SU-DHL-6 (cell line): Measurements from ENCODE around the gene RAPGEF4.

Experiments
- H2AFZ ChIP-seq: fragments of 200-600 bp; sonication (generic); 2 replicates; pipeline ENCODE4 v1.6.1; 2014; ENCODE audit warnings: low read depth, mild to moderate bottlenecking, moderate library complexity, mixed read lengths, antibody characterized with exemption, low read length; ENCODE audit not compliant: severe bottlenecking
- H3F3A ChIP-seq: fragments of 200-600 bp; shearing (Covaris generic); 2 replicates; pipeline ENCODE4 v1.6.0; 2016; ENCODE audit warnings: antibody characterized with exemption, mild to moderate bottlenecking; ENCODE audit not compliant: insufficient read depth
- H3K27ac ChIP-seq: fragments of 200-600 bp; sonication (generic); 2 replicates; pipeline ENCODE4 v1.5.1; 2016; ENCODE audit warnings: low read depth, mild to moderate bottlenecking, low read length, moderate library complexity, mixed read lengths
- H3K27me3 ChIP-seq: fragments of 200-600 bp; sonication (generic), shearing (Covaris generic); 2 replicates; pipeline ENCODE4 v1.6.0; 2014; ENCODE audit warnings: mild to moderate bottlenecking, low read length
- H3K36me3 ChIP-seq: fragments of 200-600 bp; sonication (generic); 2 replicates; pipeline ENCODE4 v1.6.1; 2014; ENCODE audit warnings: mild to moderate bottlenecking, low read length, mixed read lengths
- H3K4me2 ChIP-seq: fragments of 300-600, 200-600 bp; shearing (Covaris generic), sonication (generic); 2 replicates; pipeline ENCODE4 v1.6.0; 2014; ENCODE audit warnings: low read length, low read depth, mild to moderate bottlenecking; ENCODE audit not compliant: poor library complexity, severe bottlenecking
- H3K4me3 ChIP-seq: fragments of 200-600 bp; sonication (generic); 2 replicates; pipeline ENCODE4 v1.5.1; 2014; ENCODE audit warnings: antibody characterized with exemption, low read length, mild to moderate bottlenecking, mixed read lengths; ENCODE audit not compliant: insufficient read depth, poor library complexity, severe bottlenecking
- H3K79me2 ChIP-seq: fragments of 200-600 bp; sonication (generic); 2 replicates; pipeline ENCODE4 v1.6.1; 2014; ENCODE audit warnings: mild to moderate bottlenecking, low read length, moderate library complexity; ENCODE audit not compliant: insufficient read depth
- H3K9ac ChIP-seq: fragments of 200-600 bp; sonication (generic); 2 replicates; pipeline ENCODE4 v1.7.0; 2014; ENCODE audit warnings: mild to moderate bottlenecking, low read length
- H3K9me2 ChIP-seq: fragments of 200-600 bp; sonication (generic); replicated peaks from 2 replicates; pipeline ENCODE4 v1.6.1; 2014; ENCODE audit warnings: low read length; ENCODE audit not compliant: insufficient read depth
- H3K9me3 ChIP-seq: fragments of 200-600 bp; sonication (generic); 2 replicates; pipeline ENCODE4 v1.6.1; 2014; ENCODE audit warnings: low read length, mixed read lengths; ENCODE audit not compliant: insufficient read depth
- H4K20me1 ChIP-seq: fragments of 200-600 bp; sonication (generic); 2 replicates; pipeline ENCODE4 v1.6.1; 2014; ENCODE audit warnings: low read depth, mild to moderate bottlenecking, antibody characterized with exemption, low read length, moderate library complexity, mixed read lengths
- EZH2phosphoT487 ChIP-seq: fragments of 200-600 bp; sonication (generic), shearing (Covaris generic); conservative IDR thresholded peaks from 2 replicates; pipeline ENCODE4 v1.6.1; 2018; ENCODE audit warnings: mild to moderate bottlenecking, antibody characterized with exemption, low read length, moderate library complexity, mixed read lengths
- TF ChIP-seq, protein P1 (sequence below): fragments of 200-600 bp; sonication (generic); IDR thresholded peaks from one replicate; pipeline ENCODE4 v1.5.1; 2017; ENCODE audit warnings: antibody characterized with exemption, mild to moderate bottlenecking, low read length, moderate library complexity; ENCODE audit not compliant: insufficient read depth, poor library complexity, severe bottlenecking

Gene RAPGEF4

DNA sequence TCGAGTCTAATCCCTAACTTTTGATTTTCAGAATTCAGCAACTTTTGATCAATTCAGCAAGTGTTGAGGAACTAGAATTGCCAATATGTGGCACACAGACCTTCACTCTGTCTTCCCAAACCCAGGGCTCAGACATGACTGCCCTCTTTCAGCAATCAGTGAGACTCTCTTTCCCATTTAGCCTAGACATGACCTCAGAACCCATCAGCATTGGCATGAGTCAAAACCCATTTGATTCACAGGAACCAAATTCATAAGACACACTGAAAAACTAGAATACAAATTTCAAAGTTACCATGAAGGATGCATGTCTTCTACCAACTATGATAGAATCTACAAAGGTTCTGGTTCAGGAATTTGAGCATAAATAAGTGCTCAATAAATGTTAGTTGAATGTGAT, 226.4 kb downstream of the RAPGEF4 start:
- no peak overlapping the region for H3K4me2 ChIP-seq
- H3K36me3 ChIP-seq = no peaks in the 10 kb centered on the region
- no peak overlapping the region for H2AFZ ChIP-seq
- no peak overlapping the region for H3K9ac ChIP-seq
- no peaks in the 10 kb centered on the region for H3K27me3 ChIP-seq
- no peak for TF ChIP-seq EZH2phosphoT487
- TF ChIP-seq, protein P1, sequence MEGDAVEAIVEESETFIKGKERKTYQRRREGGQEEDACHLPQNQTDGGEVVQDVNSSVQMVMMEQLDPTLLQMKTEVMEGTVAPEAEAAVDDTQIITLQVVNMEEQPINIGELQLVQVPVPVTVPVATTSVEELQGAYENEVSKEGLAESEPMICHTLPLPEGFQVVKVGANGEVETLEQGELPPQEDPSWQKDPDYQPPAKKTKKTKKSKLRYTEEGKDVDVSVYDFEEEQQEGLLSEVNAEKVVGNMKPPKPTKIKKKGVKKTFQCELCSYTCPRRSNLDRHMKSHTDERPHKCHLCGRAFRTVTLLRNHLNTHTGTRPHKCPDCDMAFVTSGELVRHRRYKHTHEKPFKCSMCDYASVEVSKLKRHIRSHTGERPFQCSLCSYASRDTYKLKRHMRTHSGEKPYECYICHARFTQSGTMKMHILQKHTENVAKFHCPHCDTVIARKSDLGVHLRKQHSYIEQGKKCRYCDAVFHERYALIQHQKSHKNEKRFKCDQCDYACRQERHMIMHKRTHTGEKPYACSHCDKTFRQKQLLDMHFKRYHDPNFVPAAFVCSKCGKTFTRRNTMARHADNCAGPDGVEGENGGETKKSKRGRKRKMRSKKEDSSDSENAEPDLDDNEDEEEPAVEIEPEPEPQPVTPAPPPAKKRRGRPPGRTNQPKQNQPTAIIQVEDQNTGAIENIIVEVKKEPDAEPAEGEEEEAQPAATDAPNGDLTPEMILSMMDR = no peak
- H3K79me2 ChIP-seq = no peaks in the 10 kb centered on the region
- no peaks in the 10 kb centered on the region for H3K9me2 ChIP-seq
- no peaks in the 10 kb centered on the region for H4K20me1 ChIP-seq
- H3K4me3 ChIP-seq = no peak overlapping the region
- H3K27ac ChIP-seq = no peak overlapping the region
- H3K9me3 ChIP-seq = no peaks in the 10 kb centered on the region
- H3F3A ChIP-seq = no peaks in the 10 kb centered on the region

DNA sequence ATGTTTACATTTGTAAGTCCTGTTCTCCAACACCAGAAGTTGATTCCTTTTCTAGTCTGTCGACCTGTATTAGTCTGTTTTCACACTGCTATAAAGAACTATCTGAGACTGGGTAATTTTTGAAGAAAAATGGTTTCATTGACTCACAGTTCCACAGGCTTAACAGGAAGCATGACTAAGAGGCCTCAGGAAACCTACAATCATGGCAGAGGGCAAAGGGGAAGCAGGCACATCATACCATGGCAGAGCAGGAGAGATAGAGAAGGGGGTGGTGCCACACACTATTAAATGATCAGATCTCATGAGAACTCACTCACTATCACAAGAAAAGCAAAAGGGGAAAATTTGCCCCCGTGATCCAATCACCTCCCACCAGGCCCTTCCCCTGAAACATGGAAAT, 227.2 kb downstream of the RAPGEF4 start:
- no peaks in the 10 kb centered on the region for H3K9me3 ChIP-seq
- TF ChIP-seq EZH2phosphoT487 = no peak
- TF ChIP-seq, protein P1 = no peak
- no peaks in the 10 kb centered on the region for H3F3A ChIP-seq
- H3K79me2 ChIP-seq = no peaks in the 10 kb centered on the region
- no peak overlapping the region for H2AFZ ChIP-seq
- H3K9ac ChIP-seq = no peak overlapping the region
- no peak overlapping the region for H3K4me2 ChIP-seq
- no peaks in the 10 kb centered on the region for H4K20me1 ChIP-seq
- H3K9me2 ChIP-seq = no peaks in the 10 kb centered on the region
- no peak overlapping the region for H3K4me3 ChIP-seq
- H3K27ac ChIP-seq = no peak overlapping the region
- no peaks in the 10 kb centered on the region for H3K36me3 ChIP-seq
- H3K27me3 ChIP-seq = no peaks in the 10 kb centered on the region

DNA sequence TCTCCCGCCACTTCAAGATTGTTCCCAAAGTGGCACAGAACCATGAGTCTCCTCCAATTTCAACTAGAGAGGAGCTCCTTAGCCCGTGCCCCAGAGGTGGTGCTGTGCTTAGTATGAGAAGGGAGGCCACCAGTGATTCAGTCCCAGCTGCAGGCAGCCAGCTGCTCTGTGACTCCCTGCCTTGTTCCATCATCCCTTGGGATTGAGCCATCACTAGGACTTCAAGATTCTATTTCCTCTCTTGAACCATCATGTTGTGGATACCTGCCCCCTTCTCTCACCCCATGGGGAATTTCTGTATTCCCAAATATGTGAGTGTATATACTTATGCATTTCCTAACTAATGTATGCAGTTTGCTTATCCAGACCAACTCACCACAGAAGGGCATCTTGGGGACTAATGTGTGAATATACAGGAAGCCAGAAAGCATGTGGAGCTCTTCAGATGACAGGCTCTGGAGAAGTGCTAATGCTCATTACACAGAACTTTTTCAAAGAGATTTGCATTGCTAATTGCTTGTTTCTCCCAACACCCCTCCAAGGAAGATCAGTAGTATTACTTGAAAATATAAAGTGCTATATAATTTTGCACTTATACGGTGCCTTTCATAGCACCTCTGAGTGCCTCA, 229.0 kb downstream of the RAPGEF4 start:
- Histone ChIP-seq H3K4me2 (no peak overlapping the region), H3K27me3 (no peaks in the 10 kb centered on the region), H3F3A (no peaks in the 10 kb centered on the region), H4K20me1 (no peaks in the 10 kb centered on the region), H3K4me3 (no peak overlapping the region), H3K36me3 (no peaks in the 10 kb centered on the region), H2AFZ (no peak overlapping the region), H3K79me2 (no peaks in the 10 kb centered on the region), H3K9me2 (no peaks in the 10 kb centered on the region), H3K9me3 (no peaks in the 10 kb centered on the region), H3K9ac (no peak overlapping the region), H3K27ac (no peak overlapping the region)
- TF ChIP-seq, protein P1 = no peak
- TF ChIP-seq EZH2phosphoT487 = no peak
